Calu3 (cell line): Measurements from ENCODE around the gene TMEM240. TPM values are rescaled to one million over a fixed set of nuclear protein-coding genes. Genes with fewer than 3 reads are reported as not detected.

Experiments
- BruUV-seq: library from RNA; stranded (reverse); fragments of 400-500 nt; replicated peaks from 2 replicates; lab custom pipeline; 2021; lab: Mats Ljungman, UMichigan
- CTCF ChIA-PET: fragments of 300-600 bp; sonication (Branson Sonifier 250); formaldehyde crosslinking; loops from one replicate; lab custom pipeline; 2022; ENCODE audit warnings: antibody characterized with exemption; lab: Charles Lee
- DNase-seq: peaks from one replicate; pipeline ENCODE4 v3.0.0; 2022
- H3K27ac Mint-ChIP-seq: one replicate; pipeline ENCODE4 v1.8.0; 2022; ENCODE audit warnings: mixed read lengths; ENCODE audit not compliant: unreplicated experiment
- H3K27me3 Mint-ChIP-seq: one replicate; pipeline ENCODE4 v1.8.0; 2022; ENCODE audit warnings: mixed read lengths; ENCODE audit not compliant: unreplicated experiment
- H3K36me3 Mint-ChIP-seq: one replicate; pipeline ENCODE4 v1.8.0; 2022; ENCODE audit warnings: mild to moderate bottlenecking, moderate library complexity, mixed read lengths; ENCODE audit not compliant: insufficient read depth, unreplicated experiment
- H3K4me1 Mint-ChIP-seq: one replicate; pipeline ENCODE4 v1.8.0; 2022; ENCODE audit warnings: mild to moderate bottlenecking, low read depth, mixed read lengths; ENCODE audit not compliant: unreplicated experiment
- H3K4me3 Mint-ChIP-seq: one replicate; pipeline ENCODE4 v1.8.0; 2022; ENCODE audit warnings: mild to moderate bottlenecking, low read depth, moderate library complexity, mixed read lengths; ENCODE audit not compliant: unreplicated experiment
- H3K9me3 Mint-ChIP-seq: one replicate; pipeline ENCODE4 v1.8.0; 2022; ENCODE audit warnings: low read depth, mixed read lengths; ENCODE audit not compliant: unreplicated experiment
- CTCF ChIP-seq: fragments of 200-600 bp; IDR thresholded peaks from one replicate; pipeline ENCODE4 v1.8.0; 2022; ENCODE audit warnings: antibody characterized with exemption; ENCODE audit not compliant: unreplicated experiment
- intact Hi-C: fragments of 100-400 bp; cut with micrococcal nuclease; formaldehyde crosslinking; loops from one replicate; pipeline ENCODE4 v1.10.0; 2022; ENCODE audit not compliant: unreplicated experiment
- total RNA-seq: library from RNA; stranded (reverse); gene quantifications from 2 replicates; pipeline ENCODE4 v1.2.3, GENCODE V29; 2022

The TMEM240 gene
- total RNA-seq, 1 experiment from 2014 or later, result 5.1 TPM

GRCh38 chr1:1556505-1556904, 16.1 kb upstream of the TMEM240 start:
- intact Hi-C loops, result no loop called here
- TF ChIP-seq CTCF, result no peak
- BruUV-seq, result no TSS peak
- Mint-ChIP-seq H3K9me3 (no peaks in the 10 kb centered on the region), H3K4me1 (no peaks in the 10 kb centered on the region), H3K27ac (no peak overlapping the region), H3K4me3 (no peak overlapping the region), H3K36me3 (peaks cover 30% of the 10 kb centered on the region), H3K27me3 (no peaks in the 10 kb centered on the region)
- DNase-seq, result no peak
- CTCF ChIA-PET, result no interaction called here

- intact Hi-C loops, result no loop called here
- H3K27ac Mint-ChIP-seq, result no peak overlapping the region
- H3K27me3 Mint-ChIP-seq, result no peaks in the 10 kb centered on the region
- no TSS peak for BruUV-seq
- H3K36me3 Mint-ChIP-seq, result peaks cover 23% of the 10 kb centered on the region
- no peak for TF ChIP-seq CTCF
- no peak for DNase-seq
- H3K4me1 Mint-ChIP-seq, result no peaks in the 10 kb centered on the region
- H3K9me3 Mint-ChIP-seq, result no peaks in the 10 kb centered on the region
- CTCF ChIA-PET, result no interaction called here
- no peak overlapping the region for H3K4me3 Mint-ChIP-seq
Observed at GRCh38 chr1:1554926-1555915, 14.8 kb upstream of the TMEM240 start.

- no peak for DNase-seq
- no peak overlapping the region for H3K4me3 Mint-ChIP-seq
- H3K27ac Mint-ChIP-seq, result no peak overlapping the region
- CTCF ChIA-PET, result no interaction called here
- BruUV-seq, result no TSS peak
- intact Hi-C loops, result no loop called here
- H3K27me3 Mint-ChIP-seq, result no peaks in the 10 kb centered on the region
- H3K36me3 Mint-ChIP-seq, result peaks cover 23% of the 10 kb centered on the region
- no peaks in the 10 kb centered on the region for H3K9me3 Mint-ChIP-seq
- no peaks in the 10 kb centered on the region for H3K4me1 Mint-ChIP-seq
- TF ChIP-seq CTCF, result no peak
Observed at GRCh38 chr1:1554550-1554925, 14.1 kb upstream of the TMEM240 start.

- BruUV-seq, result no TSS peak
- CTCF ChIA-PET, result no interaction called here
- no peaks in the 10 kb centered on the region for H3K4me1 Mint-ChIP-seq
- no peak for DNase-seq
- no peaks in the 10 kb centered on the region for H3K9me3 Mint-ChIP-seq
- H3K36me3 Mint-ChIP-seq, result peaks cover 23% of the 10 kb centered on the region
- TF ChIP-seq CTCF, result no peak
- no peak overlapping the region for H3K4me3 Mint-ChIP-seq
- intact Hi-C loops, result no loop called here
- H3K27me3 Mint-ChIP-seq, result no peaks in the 10 kb centered on the region
- H3K27ac Mint-ChIP-seq, result no peak overlapping the region
Observed at GRCh38 chr1:1553821-1554494, 13.5 kb upstream of the TMEM240 start.
